ENCODE data around the gene SPHK2. TPM values are rescaled to one million over a fixed set of nuclear protein-coding genes. Genes with fewer than 3 reads are reported as not detected.

SPHK2 gene
- total and polyA plus RNA-seq, 2 of the 8 experiments (the other 6 are each of a cell fraction or from before 2014, with no cell fraction given): 43.9 to 60.9 TPM

DNA sequence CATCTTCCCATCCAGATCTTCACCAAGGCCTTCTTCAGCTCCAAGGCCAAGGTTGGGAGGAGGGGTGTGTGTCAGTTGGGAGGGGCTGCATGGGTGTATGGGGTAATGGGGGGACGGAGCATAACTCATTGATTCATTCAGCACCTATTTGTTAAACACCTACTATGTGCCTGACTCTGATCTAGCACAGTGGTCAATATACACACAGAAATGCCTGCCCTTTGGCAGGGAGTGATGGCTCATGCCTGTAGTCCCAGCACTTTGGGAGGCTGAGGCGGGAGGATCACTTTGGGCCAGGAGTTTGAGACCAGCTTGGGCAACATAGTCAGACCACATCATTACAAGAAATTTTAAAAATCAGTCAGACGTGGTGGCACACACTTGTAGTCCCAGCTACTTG is 31.9 kb upstream of the SPHK2 start:
- no peak overlapping the region for H3K9ac ChIP-seq (replicated peaks in 1 of 4; ENCODE audit: extremely low read depth in 1 of 4, low read depth in 3 of 4, low read length in 3 of 4)
- H2BK5ac ChIP-seq (ENCODE audit: low read depth, low read length): no peak overlapping the region
- H3K36me3 ChIP-seq (ENCODE audit: control insufficient read depth in 2 of 4, insufficient read depth in 4 of 4, low read length in 3 of 4): no peaks in the 10 kb centered on the region
- no peak overlapping the region for H3K27ac ChIP-seq (ENCODE audit: low read depth, low read length)
- H3K14ac ChIP-seq (ENCODE audit: insufficient read length): no peak overlapping the region
- H4K8ac ChIP-seq (ENCODE audit: extremely low read depth, insufficient read depth, low read length): no peak overlapping the region
- no peak overlapping the region for H2BK120ac ChIP-seq (replicated peaks; ENCODE audit: low read depth, low read length)
- no peaks in the 10 kb centered on the region for H3K79me1 ChIP-seq (ENCODE audit: low read depth, low read length)
- peaks cover 5% of the 10 kb centered on the region; the same call in 1 of the 2 replicates for H3K23me2 ChIP-seq (ENCODE audit: low read depth, low read length)
- H2AFZ ChIP-seq (ENCODE audit: low read length): no peak overlapping the region
- no peak overlapping the region for H3K56ac ChIP-seq (replicated peaks; ENCODE audit: insufficient read length, low read depth, low read length)
- H3K4me1 ChIP-seq (replicated peaks in 1 of 4; ENCODE audit: control insufficient read depth in 3 of 4, insufficient read depth in 4 of 4, low read length in 3 of 4): peaks cover 0 to 7% (median 1%) of the 10 kb centered on the region in 4 experiments; a peak in 4 of 7 replicates
- H2BK15ac ChIP-seq (ENCODE audit: low read length): peak overlapping the region; percentile 29; the same call in 1 of the 2 replicates
- no peak overlapping the region for H2BK12ac ChIP-seq (ENCODE audit: low read depth, low read length)
- H2AK5ac ChIP-seq (ENCODE audit: low read depth, low read length): peak overlapping the region; percentile 53; the same call in 1 of the 2 replicates
- H3K18ac ChIP-seq (ENCODE audit: extremely low read depth, low read length): no peak overlapping the region
- 93% methylated on average over 3 of the region's 3 CpGs; no CpG with 5 or more reads in 1 of the 2 experiments for WGBS, 2 experiments (ENCODE audit: extremely low coverage in 1 of 2, insufficient coverage in 1 of 2, insufficient read length in 1 of 2, insufficient replicate concordance in 2 of 2, low coverage in 1 of 2, low lambda C conversion rate in 2 of 2, missing lambda C conversion rate in 1 of 2)
- no peak overlapping the region for H4K91ac ChIP-seq (replicated peaks; ENCODE audit: insufficient read length, low read length)
- no peak overlapping the region for H2BK20ac ChIP-seq (ENCODE audit: low read length)
- H3K23ac ChIP-seq (ENCODE audit: insufficient read length): no peak overlapping the region
- no peak overlapping the region for H3K4me2 ChIP-seq (ENCODE audit: insufficient read depth in 1 of 2, low read depth in 2 of 2, low read length in 2 of 2)
- H3K4ac ChIP-seq (replicated peaks; ENCODE audit: insufficient read length, low read depth, low read length): no peak overlapping the region
- TF ChIP-seq TAF1 (IDR thresholded peaks at IDR 0.05; ENCODE audit: low read depth, low read length) (no peak), RBBP5 (IDR thresholded peaks at IDR 0.05; ENCODE audit: borderline replicate concordance, low read depth, low read length) (no peak), JUND (IDR thresholded peaks at IDR 0.05; ENCODE audit: low read length) (no peak), PHF8 (conservative IDR thresholded peaks at IDR 0.05; ENCODE audit: low read depth, low read length) (no peak), KDM4A (IDR thresholded peaks at IDR 0.05; ENCODE audit: low read depth, low read length, severe bottlenecking) (no peak), EZH2 (IDR thresholded peaks at IDR 0.05; ENCODE audit: low read depth, low read length, severe bottlenecking) (no peak), E2F6 (IDR thresholded peaks at IDR 0.05) (no peak), SP4 (IDR thresholded peaks at IDR 0.05; ENCODE audit: low read length) (no peak)
- ChIA-PET CTCF (ENCODE audit: partially characterized antibody) (interaction anchor here (0.7 to 16.8 kb wide), 10 partner anchors 9 to 98 kb away, joined by 3 to 353 read pairs (median 4); partner anchors contain the start of genes LMTK3 and SPACA4), POLR2A (ENCODE audit: partially characterized antibody) (interaction anchor here (0.6 to 16.9 kb wide), 5 partner anchors 21 to 98 kb away, joined by 3 to 175 read pairs (median 3); partner anchors contain the start of genes FAM83E, RPL18 and SPHK2)
- H4K20me1 ChIP-seq (replicated peaks in 1 of 2; ENCODE audit: control insufficient read depth in 1 of 2, insufficient read depth in 2 of 2, low read length in 2 of 2): no peaks in the 10 kb centered on the region
- no peaks in the 10 kb centered on the region for H3K9me3 ChIP-seq (ENCODE audit: insufficient read depth in 2 of 2, low read depth in 1 of 2, low read length in 1 of 2)
- no peak for FAIRE-seq
- DNase-seq (ENCODE audit: low read depth in 1 of 2, low spot score in 2 of 2): no peak
- H3K4me3 ChIP-seq (ENCODE audit: extremely low read depth in 1 of 4, insufficient read depth in 2 of 4, low read depth in 3 of 4, low read length in 4 of 4): no peak overlapping the region
- H3K79me2 ChIP-seq (ENCODE audit: control insufficient read depth in 1 of 2, insufficient read depth in 2 of 2, low read length in 2 of 2): no peaks in the 10 kb centered on the region
- peaks cover 0 to 5% (median 1%) of the 10 kb centered on the region in 4 experiments; a peak in 2 of 7 replicates for H3K27me3 ChIP-seq (replicated peaks in 1 of 4; ENCODE audit: control insufficient read depth in 3 of 4, extremely low read depth in 1 of 4, insufficient read depth in 3 of 4, low read length in 3 of 4)
- no peak overlapping the region for H4K5ac ChIP-seq (ENCODE audit: insufficient read length, low read depth, low read length)

Data from H1 (cell line).